Right atrium auricular region (tissue), 2 donors: ENCODE measurements around the gene FAM185A. TPM values are rescaled to one million over a fixed set of nuclear protein-coding genes. Genes with fewer than 3 reads are reported as not detected.

Experiments
- DNase-seq: peaks from one replicate; pipeline ENCODE4 v3.0.0-alpha.2; 2019; ENCODE audit warnings: low spot score
- H3K27ac ChIP-seq, 2 donors: fragments of 200-600 bp; sonication (generic); 1 replicate in 1 of 2; 2 replicates in 1 of 2; pipeline ENCODE4 v1.5.1; 2016 to 2019
- H3K27me3 ChIP-seq, 2 donors: fragments of 200-600 bp; sonication (generic); one replicate each; pipeline versions ENCODE4 v1.5.1 to v1.6.0; 2017 to 2019
- H3K36me3 ChIP-seq: fragments of 200-600 bp; sonication (generic); one replicate; pipeline ENCODE4 v1.5.1; 2016
- H3K4me1 ChIP-seq, 2 donors: fragments of 200-600 bp; sonication (generic); one replicate each; pipeline versions ENCODE4 v1.5.1 to v1.6.0; 2017 to 2019
- H3K4me3 ChIP-seq, 2 donors: fragments of 200-600 bp; sonication (generic); 1 replicate in 1 of 2; 2 replicates in 1 of 2; pipeline ENCODE4 v1.5.1; 2017 to 2019; ENCODE audit warnings: mild to moderate bottlenecking in 1 of 2, moderate library complexity in 1 of 2
- H3K9me3 ChIP-seq, 2 donors: fragments of 200-600 bp; sonication (generic); one replicate each; pipeline ENCODE4 v1.5.1; 2019
- CTCF ChIP-seq, 2 donors: fragments of 200-600 bp; sonication (generic); IDR thresholded peaks; one replicate each; pipeline ENCODE4 v1.5.1; 2019; ENCODE audit warnings: antibody characterized with exemption in 2 of 2
- total RNA-seq, 2 donors: library from RNA; depleted of rRNA; stranded (reverse); fragments of >200 nt; gene quantifications; one replicate each; pipeline ENCODE4 v1.1.0, GENCODE V29; 2016

FAM185A gene
- total RNA-seq, 2 donors from 2014 or later, result 4.6 to 9.6 TPM

DNA sequence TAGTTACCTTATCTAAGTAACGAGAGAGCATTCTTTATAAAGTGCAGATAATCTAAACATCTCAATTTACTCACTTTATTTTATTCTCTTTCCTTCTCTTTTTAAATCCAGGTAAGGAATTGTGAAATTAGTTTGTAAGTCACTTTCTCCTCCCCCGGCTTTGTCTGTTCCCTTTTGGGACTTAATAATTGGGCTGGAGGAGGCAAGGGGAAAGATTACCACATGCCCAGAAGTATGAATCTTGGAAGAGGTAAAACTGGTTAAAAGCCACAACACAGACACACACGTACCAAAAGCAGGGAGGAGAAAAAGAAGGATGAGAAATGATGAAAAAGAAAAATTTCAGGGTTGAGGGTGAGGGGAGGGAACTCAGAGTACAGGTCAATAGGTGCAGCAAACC lies 100.7 kb downstream of the FAM185A start:
- DNase-seq, result no peak
- no peak for TF ChIP-seq CTCF (IDR thresholded peaks at IDR 0.05)
- no peak overlapping the region for H3K27ac ChIP-seq
- no peaks in the 10 kb centered on the region for H3K36me3 ChIP-seq
- H3K9me3 ChIP-seq, result no peaks in the 10 kb centered on the region
- no peaks in the 10 kb centered on the region for H3K4me1 ChIP-seq
- H3K4me3 ChIP-seq, result no peak overlapping the region
- H3K27me3 ChIP-seq, result no peaks in the 10 kb centered on the region

DNA sequence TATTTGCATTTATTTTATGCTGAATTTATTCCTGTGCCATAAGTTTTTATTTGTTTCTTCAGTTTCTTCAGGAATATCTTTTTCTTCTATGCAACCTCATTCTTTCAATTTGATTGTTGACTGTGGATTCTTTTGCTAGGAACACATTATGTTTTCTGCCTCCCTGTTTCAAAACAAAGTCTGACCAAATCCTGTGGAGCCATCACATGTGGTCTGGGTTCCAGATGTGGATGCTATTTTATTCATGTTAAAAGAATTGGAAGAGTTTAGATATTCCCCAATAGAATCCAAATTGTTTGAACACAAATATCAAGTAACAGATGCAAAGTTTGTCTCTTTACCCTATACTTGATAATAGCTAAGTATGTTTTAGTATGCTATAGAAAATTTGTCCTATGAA lies 107.2 kb downstream of the FAM185A start:
- Histone ChIP-seq H3K27me3 (no peaks in the 10 kb centered on the region), H3K4me1 (peaks cover 0 to 8% of the 10 kb centered on the region in 2 donors), H3K9me3 (no peaks in the 10 kb centered on the region), H3K4me3 (no peak overlapping the region), H3K27ac (no peak overlapping the region), H3K36me3 (no peaks in the 10 kb centered on the region)
- TF ChIP-seq CTCF (IDR thresholded peaks at IDR 0.05), result no peak
- DNase-seq, result no peak

Other genes with a start within 250 kb of the FAM185A start
- gene RASA4B, start 231.2 kb upstream of the FAM185A start, total RNA-seq, result 1 to 10 TPM; 4.3 to 7.5 TPM
- gene UPK3BL2, start 205.3 kb upstream of the FAM185A start, total RNA-seq, result under 1 TPM; 0.83 to 0.89 TPM
- gene SPDYE2, start 197.8 kb upstream of the FAM185A start, total RNA-seq, result under 1 TPM in 1 of 2 donors, not detected in 1; 0.16 TPM
- 10 to 100 TPM in 1 of 2 donors, 1 to 10 TPM in 1; 6.2 to 10.8 TPM for gene POLR2J3, start 176.4 kb upstream of the FAM185A start, total RNA-seq
- 1 to 10 TPM; 7.0 to 8.6 TPM for gene RASA4, start 132.2 kb upstream of the FAM185A start, total RNA-seq
- gene UPK3BL1, start 106.2 kb upstream of the FAM185A start, total RNA-seq, result 10 to 100 TPM; 12.0 to 24.4 TPM
- not detected for gene SPDYE2B, start 98.7 kb upstream of the FAM185A start, total RNA-seq
- gene POLR2J2, start 77.3 kb upstream of the FAM185A start, total RNA-seq, result 1 to 10 TPM in 1 of 2 donors, under 1 TPM in 1; 0.44 to 1.4 TPM
- gene LRRC17, start 164.0 kb downstream of the FAM185A start, total RNA-seq, result 1 to 10 TPM; 1.8 to 9.9 TPM